ENCODE results near the gene KCP. TPM values are rescaled to one million over a fixed set of nuclear protein-coding genes. Genes with fewer than 3 reads are reported as not detected.

KCP gene
- total RNA-seq, 1 experiment from 2014 or later = 2.7 TPM

DNA sequence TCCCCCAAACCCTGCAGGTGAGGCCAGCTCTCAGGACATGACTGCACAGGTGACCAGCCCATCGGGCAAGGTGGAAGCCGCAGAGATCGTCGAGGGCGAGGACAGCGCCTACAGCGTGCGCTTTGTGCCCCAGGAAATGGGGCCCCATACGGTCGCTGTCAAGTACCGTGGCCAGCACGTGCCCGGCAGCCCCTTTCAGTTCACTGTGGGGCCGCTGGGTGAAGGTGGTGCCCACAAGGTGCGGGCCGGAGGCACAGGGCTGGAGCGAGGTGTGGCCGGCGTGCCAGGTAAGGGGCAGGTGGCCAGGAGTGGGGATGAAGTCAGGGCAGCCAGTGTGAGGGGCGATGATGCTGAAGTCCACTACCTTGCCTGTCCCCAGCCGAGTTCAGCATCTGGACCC, 56.1 kb downstream of the KCP start:
- no peaks in the 10 kb centered on the region for H3K4me1 Mint-ChIP-seq

GRCh38 chr7:128853799-128854198, 56.7 kb downstream of the KCP start:
- H3K4me1 Mint-ChIP-seq = no peaks in the 10 kb centered on the region
- no peak overlapping the region for H3K4me3 Mint-ChIP-seq
- H3K9me3 Mint-ChIP-seq = no peaks in the 10 kb centered on the region
- POLR2A ChIA-PET = no interaction called here
- CTCF ChIA-PET = no interaction called here
- ATAC-seq = no peak
- H3K36me3 Mint-ChIP-seq = no peaks in the 10 kb centered on the region
- no peak for DNase-seq (ENCODE audit: low spot score)
- H3K27ac Mint-ChIP-seq = no peak overlapping the region
- H3K27me3 Mint-ChIP-seq (ENCODE audit: low read depth) = no peaks in the 10 kb centered on the region
- TF ChIP-seq NFATC4 (CRISPR knock-in tag; IDR thresholded peaks at IDR 0.05) (no peak), SMAD3 (CRISPR knock-in tag; IDR thresholded peaks at IDR 0.05; ENCODE audit: borderline replicate concordance) (no peak), MYBL2 (CRISPR knock-in tag; IDR thresholded peaks at IDR 0.05) (no peak), ESRRA (CRISPR knock-in tag; IDR thresholded peaks at IDR 0.05; ENCODE audit: borderline replicate concordance) (no peak), CREM (CRISPR knock-in tag; IDR thresholded peaks at IDR 0.05) (no peak), PREB (CRISPR knock-in tag; IDR thresholded peaks at IDR 0.05; ENCODE audit: borderline replicate concordance) (no peak), RORB (CRISPR knock-in tag; IDR thresholded peaks at IDR 0.05) (no peak), ZSCAN18 (CRISPR knock-in tag; IDR thresholded peaks at IDR 0.05) (no peak), ZBTB43 (CRISPR knock-in tag; IDR thresholded peaks at IDR 0.05) (no peak)
- TF ChIP-seq, protein P1, sequence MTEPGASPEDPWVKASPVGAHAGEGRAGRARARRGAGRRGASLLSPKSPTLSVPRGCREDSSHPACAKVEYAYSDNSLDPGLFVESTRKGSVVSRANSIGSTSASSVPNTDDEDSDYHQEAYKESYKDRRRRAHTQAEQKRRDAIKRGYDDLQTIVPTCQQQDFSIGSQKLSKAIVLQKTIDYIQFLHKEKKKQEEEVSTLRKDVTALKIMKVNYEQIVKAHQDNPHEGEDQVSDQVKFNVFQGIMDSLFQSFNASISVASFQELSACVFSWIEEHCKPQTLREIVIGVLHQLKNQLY (CRISPR knock-in tag; IDR thresholded peaks at IDR 0.05) = no peak
- TF ChIP-seq, protein P2, sequence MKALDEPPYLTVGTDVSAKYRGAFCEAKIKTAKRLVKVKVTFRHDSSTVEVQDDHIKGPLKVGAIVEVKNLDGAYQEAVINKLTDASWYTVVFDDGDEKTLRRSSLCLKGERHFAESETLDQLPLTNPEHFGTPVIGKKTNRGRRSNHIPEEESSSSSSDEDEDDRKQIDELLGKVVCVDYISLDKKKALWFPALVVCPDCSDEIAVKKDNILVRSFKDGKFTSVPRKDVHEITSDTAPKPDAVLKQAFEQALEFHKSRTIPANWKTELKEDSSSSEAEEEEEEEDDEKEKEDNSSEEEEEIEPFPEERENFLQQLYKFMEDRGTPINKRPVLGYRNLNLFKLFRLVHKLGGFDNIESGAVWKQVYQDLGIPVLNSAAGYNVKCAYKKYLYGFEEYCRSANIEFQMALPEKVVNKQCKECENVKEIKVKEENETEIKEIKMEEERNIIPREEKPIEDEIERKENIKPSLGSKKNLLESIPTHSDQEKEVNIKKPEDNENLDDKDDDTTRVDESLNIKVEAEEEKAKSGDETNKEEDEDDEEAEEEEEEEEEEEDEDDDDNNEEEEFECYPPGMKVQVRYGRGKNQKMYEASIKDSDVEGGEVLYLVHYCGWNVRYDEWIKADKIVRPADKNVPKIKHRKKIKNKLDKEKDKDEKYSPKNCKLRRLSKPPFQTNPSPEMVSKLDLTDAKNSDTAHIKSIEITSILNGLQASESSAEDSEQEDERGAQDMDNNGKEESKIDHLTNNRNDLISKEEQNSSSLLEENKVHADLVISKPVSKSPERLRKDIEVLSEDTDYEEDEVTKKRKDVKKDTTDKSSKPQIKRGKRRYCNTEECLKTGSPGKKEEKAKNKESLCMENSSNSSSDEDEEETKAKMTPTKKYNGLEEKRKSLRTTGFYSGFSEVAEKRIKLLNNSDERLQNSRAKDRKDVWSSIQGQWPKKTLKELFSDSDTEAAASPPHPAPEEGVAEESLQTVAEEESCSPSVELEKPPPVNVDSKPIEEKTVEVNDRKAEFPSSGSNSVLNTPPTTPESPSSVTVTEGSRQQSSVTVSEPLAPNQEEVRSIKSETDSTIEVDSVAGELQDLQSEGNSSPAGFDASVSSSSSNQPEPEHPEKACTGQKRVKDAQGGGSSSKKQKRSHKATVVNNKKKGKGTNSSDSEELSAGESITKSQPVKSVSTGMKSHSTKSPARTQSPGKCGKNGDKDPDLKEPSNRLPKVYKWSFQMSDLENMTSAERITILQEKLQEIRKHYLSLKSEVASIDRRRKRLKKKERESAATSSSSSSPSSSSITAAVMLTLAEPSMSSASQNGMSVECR (CRISPR knock-in tag; IDR thresholded peaks at IDR 0.05; ENCODE audit: borderline replicate concordance) = no peak

More for the DNA sequence above, 56.1 kb downstream of the KCP start:
- no peak for ATAC-seq
- no peak overlapping the region for H3K27ac Mint-ChIP-seq
- no peak for TF ChIP-seq ZNF232 (CRISPR knock-in tag; IDR thresholded peaks at IDR 0.05)
- TF ChIP-seq, protein P2 (CRISPR knock-in tag; IDR thresholded peaks at IDR 0.05; ENCODE audit: borderline replicate concordance) = no peak
- TF ChIP-seq PRRX2 (CRISPR knock-in tag; IDR thresholded peaks at IDR 0.05) = no peak
- TF ChIP-seq ZNF416 (CRISPR knock-in tag; IDR thresholded peaks at IDR 0.05) = no peak
- no peak for TF ChIP-seq GABPB1 (CRISPR knock-in tag; IDR thresholded peaks at IDR 0.05)
- no peak for TF ChIP-seq CREB1 (CRISPR knock-in tag; IDR thresholded peaks at IDR 0.05)
- TF ChIP-seq, protein P3, sequence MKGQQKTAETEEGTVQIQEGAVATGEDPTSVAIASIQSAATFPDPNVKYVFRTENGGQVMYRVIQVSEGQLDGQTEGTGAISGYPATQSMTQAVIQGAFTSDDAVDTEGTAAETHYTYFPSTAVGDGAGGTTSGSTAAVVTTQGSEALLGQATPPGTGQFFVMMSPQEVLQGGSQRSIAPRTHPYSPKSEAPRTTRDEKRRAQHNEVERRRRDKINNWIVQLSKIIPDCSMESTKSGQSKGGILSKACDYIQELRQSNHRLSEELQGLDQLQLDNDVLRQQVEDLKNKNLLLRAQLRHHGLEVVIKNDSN (CRISPR knock-in tag; IDR thresholded peaks at IDR 0.05) = no peak
- TF ChIP-seq GTF2I (CRISPR knock-in tag; conservative IDR thresholded peaks at IDR 0.05) = no peak
- TF ChIP-seq SP1 (CRISPR knock-in tag; conservative IDR thresholded peaks at IDR 0.05) = no peak
- TF ChIP-seq NR1H2 (CRISPR knock-in tag; IDR thresholded peaks at IDR 0.05) = no peak
- TF ChIP-seq MYBL2 (CRISPR knock-in tag; IDR thresholded peaks at IDR 0.05) = no peak
- no peak for TF ChIP-seq ZNF423 (CRISPR knock-in tag; IDR thresholded peaks at IDR 0.05)
- no peak for TF ChIP-seq TEAD4 (CRISPR knock-in tag; IDR thresholded peaks at IDR 0.05)
- TF ChIP-seq MXD4 (CRISPR knock-in tag; IDR thresholded peaks at IDR 0.05; ENCODE audit: borderline replicate concordance) = no peak
- TF ChIP-seq, protein P1 (CRISPR knock-in tag; IDR thresholded peaks at IDR 0.05) = no peak
- no peak for TF ChIP-seq TP53 (CRISPR knock-in tag; IDR thresholded peaks at IDR 0.05)
- H3K27me3 Mint-ChIP-seq (ENCODE audit: low read depth) = no peaks in the 10 kb centered on the region
- DNase-seq (ENCODE audit: low spot score) = no peak
- no peaks in the 10 kb centered on the region for H3K9me3 Mint-ChIP-seq
- ChIA-PET CTCF (no interaction called here), POLR2A (no interaction called here)
- no peak overlapping the region for H3K4me3 Mint-ChIP-seq
- no peaks in the 10 kb centered on the region for H3K36me3 Mint-ChIP-seq
